Psoas muscle (tissue), 8 donors: Measurements from ENCODE around the gene TJP3. TPM values are rescaled to one million over a fixed set of nuclear protein-coding genes. Genes with fewer than 3 reads are reported as not detected.
A peak's percentile ranks its signal among the peaks of the same experiment; 100 is the strongest.

Experiments
- ATAC-seq, 4 donors: fragments of 200-7000 bp; cut with Tn5 transposase; one replicate each; pipeline ENCODE4 v1.9.1; 2020; ENCODE audit warnings: moderate library complexity in 3 of 4, mild to moderate bottlenecking in 2 of 4
- DNase-seq, 2 donors: peaks; one replicate each; pipeline ENCODE4 v3.0.0-alpha.2; 2020
- H3K27ac ChIP-seq: fragments of 200-600 bp; one replicate; pipeline ENCODE4 v1.8.0; 2022
- H3K27me3 ChIP-seq, 3 donors: fragments of 200-600 bp in 1 of 3; one replicate each; pipeline versions ENCODE4 v1.6.1 to v1.8.0; 2013 to 2022; ENCODE audit warnings: low read length in 2 of 3, mild to moderate bottlenecking in 2 of 3, moderate library complexity in 1 of 3; ENCODE audit not compliant: insufficient read depth in 3 of 3
- H3K36me3 ChIP-seq, 2 donors: fragments of 200-600 bp in 1 of 2; one replicate each; pipeline versions ENCODE4 v1.6.1 to v1.8.0; 2013 to 2022; ENCODE audit warnings: low read depth in 1 of 2, mild to moderate bottlenecking in 1 of 2, moderate library complexity in 1 of 2; ENCODE audit not compliant: insufficient read depth in 1 of 2
- H3K4me1 ChIP-seq: fragments of 200-600 bp; one replicate; pipeline ENCODE4 v1.8.0; 2022
- H3K4me3 ChIP-seq: fragments of 200-600 bp; one replicate; pipeline ENCODE4 v1.8.0; 2022; ENCODE audit warnings: mild to moderate bottlenecking
- H3K9me3 ChIP-seq: fragments of 200-600 bp; one replicate; pipeline ENCODE4 v1.8.0; 2022
- CTCF ChIP-seq: fragments of 200-600 bp; IDR thresholded peaks from one replicate; pipeline ENCODE4 v1.8.0; 2022; ENCODE audit warnings: antibody characterized with exemption
- WGBS, 3 donors: extraction: QIAGEN DNeasy Blood & Tissue Kit; methylation state at CpG; one replicate each; pipeline versions ENCODE4 v1.1.6 to v1.1.7; 2013; 5-methylcytosine and 5-hydroxymethylcytosine counted together
- intact Hi-C, 2 donors: fragments of 100-400 bp; cut with DNase I; formaldehyde crosslinking; loops; one replicate each; pipeline versions ENCODE4 v1.11.0 to v1.14.2; 2022
- polyA plus RNA-seq, 3 donors: library from polyadenylated mRNA; stranded (reverse); fragments of 200-250 nt; gene quantifications; one replicate each; pipeline ENCODE4 v1.2.3, GENCODE V29; 2013
- total RNA-seq, 4 donors: library from RNA; stranded (reverse); fragmentation: NEBNext Ultra II Directional in 2 of 4; extraction: Animal tissue kit (Norgen Biotek cat#: 25700) in 2 of 4; gene quantifications; one replicate each; pipeline versions ENCODE4 v1.2.1 to v1.2.4, GENCODE V29; 2021 to 2023
- donor health status: healthy with polysubstance abuse.
- donor health status: DM: no; HTN: no; CAD: no; lungs with moderate emphysema.
- donor health status: Bipolar disorder and iron deficiency.
- donor health status: healthy.
- donor health status: DM: yes; HTN: yes; CAD: no.
- donor health status: DM: no; HTN: no; CAD: no.
- donor health status: DM: no; HTN: no; CAD: no.
- donor health status: DM: yes; HTN: yes; CAD: no.

The TJP3 gene
- total and polyA plus RNA-seq, 7 donors = 0.21 to 2.7 (median 0.48) TPM; not detected in 1

DNA sequence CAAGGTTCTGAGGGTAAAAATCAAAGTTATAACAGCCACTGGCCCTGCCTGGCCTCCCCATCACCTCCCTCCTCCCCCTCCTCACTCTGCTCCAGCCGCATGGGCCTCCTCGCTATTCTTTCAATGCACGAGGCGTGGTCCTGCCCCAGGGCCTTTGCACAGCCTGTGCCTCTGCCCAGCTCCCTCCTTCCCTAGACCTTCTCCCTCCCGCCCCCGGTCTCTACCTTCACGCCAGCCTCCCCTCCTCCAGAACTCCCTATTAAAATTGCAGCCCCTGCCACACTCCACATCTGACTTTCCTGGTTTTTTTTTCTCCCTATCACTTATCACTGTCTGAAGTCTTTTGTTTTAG is 60.5 kb downstream of the TJP3 start:
- Histone ChIP-seq H3K4me1 (peaks cover under 1% of the 10 kb centered on the region), H3K36me3 (peaks cover 0 to 51% of the 10 kb centered on the region in 2 donors), H3K27me3 (peaks cover 0 to 5% (median 0%) of the 10 kb centered on the region in 3 donors), H3K4me3 (no peak overlapping the region), H3K27ac (no peak overlapping the region), H3K9me3 (no peaks in the 10 kb centered on the region)
- no peak for ATAC-seq
- WGBS, 3 donors = 80 to 94% (median 92%) methylated on average over 7 of the region's 7 CpGs
- intact Hi-C loops = no loop called here
- TF ChIP-seq CTCF = no peak
- DNase-seq = no peak

DNA sequence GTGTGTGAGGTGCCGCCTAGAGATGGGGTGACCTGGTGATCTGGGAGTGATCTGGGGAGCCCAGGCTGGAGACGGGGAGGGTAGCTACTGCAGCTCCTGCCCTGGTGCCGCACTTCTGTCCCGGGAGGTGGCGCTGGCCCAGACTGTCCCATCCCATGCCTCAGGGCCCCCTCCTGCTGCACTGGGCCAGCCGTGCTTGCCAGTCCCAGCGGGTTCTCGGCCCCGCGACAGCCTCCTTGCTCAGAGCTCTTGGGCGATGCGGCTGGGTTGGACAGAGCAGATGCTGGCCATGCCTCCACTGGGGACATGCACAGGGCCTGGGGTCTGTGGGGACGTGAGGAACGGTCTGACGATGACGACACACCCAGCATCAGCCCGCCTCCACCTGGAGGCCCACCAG is 61.3 kb downstream of the TJP3 start:
- 77 to 84% (median 81%) methylated on average over 17 of the region's 17 CpGs for WGBS, 3 donors
- intact Hi-C loops = no loop called here
- Histone ChIP-seq H3K4me3 (no peak overlapping the region), H3K36me3 (peaks cover 0 to 51% of the 10 kb centered on the region in 2 donors), H3K27me3 (peaks cover 0 to 5% (median 0%) of the 10 kb centered on the region in 3 donors), H3K9me3 (no peaks in the 10 kb centered on the region), H3K4me1 (no peaks in the 10 kb centered on the region), H3K27ac (no peak overlapping the region)
- ATAC-seq = peak in 1 of 4 donors; percentile 29
- no peak for DNase-seq
- TF ChIP-seq CTCF = no peak

DNA sequence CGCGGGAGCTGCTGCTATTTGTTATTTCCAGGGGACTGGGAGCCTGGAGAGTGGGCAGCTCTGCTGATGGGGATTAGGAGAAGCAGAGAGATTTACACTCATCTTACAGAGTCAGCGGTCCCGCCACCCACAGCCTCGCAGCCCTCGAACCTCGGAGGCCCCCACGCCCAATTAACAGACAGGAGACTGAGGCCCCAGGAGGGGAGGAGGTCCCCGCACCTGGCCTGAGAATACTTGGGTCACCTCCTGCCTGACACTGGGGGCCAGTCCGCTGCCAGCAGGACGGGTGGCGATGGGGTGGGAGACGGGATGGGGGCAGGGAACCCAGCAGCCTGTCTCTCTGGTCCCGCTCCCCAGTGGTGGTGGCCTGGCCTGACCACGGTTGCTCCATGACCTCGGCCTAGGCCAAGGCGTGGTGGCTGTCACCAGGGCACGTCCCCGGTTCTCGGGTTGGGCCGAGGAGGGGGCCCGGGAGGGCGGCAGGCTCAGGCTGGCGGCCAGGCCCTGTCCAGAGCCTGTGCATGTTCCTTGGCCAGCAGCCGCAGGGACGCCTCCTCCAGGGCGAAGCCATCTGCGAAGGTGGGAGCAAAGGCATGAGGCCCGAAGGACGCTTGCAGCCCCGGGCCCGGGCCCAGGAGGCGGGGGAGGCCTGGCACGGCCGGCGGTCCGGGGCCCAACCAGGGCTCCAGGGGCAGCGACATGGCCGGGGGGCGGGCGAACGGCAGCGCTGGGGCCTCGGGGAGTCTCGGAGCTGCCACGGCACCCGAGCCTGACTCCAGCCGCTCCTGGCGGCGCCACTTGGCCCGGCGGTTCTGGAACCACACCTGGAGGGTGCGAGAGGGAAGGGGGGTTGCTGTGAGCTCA is 62.2 kb downstream of the TJP3 start:
- no peak for TF ChIP-seq CTCF
- Histone ChIP-seq H3K36me3 (peaks cover 0 to 45% of the 10 kb centered on the region in 2 donors), H3K4me3 (no peak overlapping the region), H3K9me3 (no peaks in the 10 kb centered on the region), H3K27me3 (peaks cover 0 to 5% (median 0%) of the 10 kb centered on the region in 3 donors), H3K27ac (no peak overlapping the region), H3K4me1 (no peaks in the 10 kb centered on the region)
- DNase-seq (no peak), ATAC-seq (no peak)
- intact Hi-C loops = no loop called here
- WGBS, 3 donors = 57 to 66% (median 61%) methylated on average over 42 to 53 of the region's 53 CpGs

GRCh38 chr19:3771000-3771905 is 63.1 kb downstream of the TJP3 start:
- no peaks in the 10 kb centered on the region for H3K4me1 ChIP-seq
- ATAC-seq (no peak), DNase-seq (no peak)
- no peaks in the 10 kb centered on the region for H3K9me3 ChIP-seq
- no peak overlapping the region for H3K27ac ChIP-seq
- H3K4me3 ChIP-seq = no peak overlapping the region
- intact Hi-C loops = no loop called here
- TF ChIP-seq CTCF = no peak
- peaks cover 0 to 36% of the 10 kb centered on the region in 2 donors for H3K36me3 ChIP-seq
- H3K27me3 ChIP-seq = peaks cover 0 to 5% (median 0%) of the 10 kb centered on the region in 3 donors
- WGBS, 3 donors = 68 to 75% (median 70%) methylated on average over 24 to 35 of the region's 35 CpGs
